Neural cell (in vitro differentiated cells): ENCODE results near the gene PRKCD. TPM values are rescaled to one million over a fixed set of nuclear protein-coding genes. Genes with fewer than 3 reads are reported as not detected.

Experiments
- H2AFZ ChIP-seq: fragments of 200-600, 300-800 bp; sonication (generic), shearing (Covaris generic); 2 replicates; pipeline ENCODE4 v1.6.0; 2014; ENCODE audit warnings: low read depth, mild to moderate bottlenecking, antibody characterized with exemption, low read length, moderate library complexity
- H3F3A ChIP-seq: fragments of 200-600 bp; shearing (Covaris generic); 2 replicates; pipeline ENCODE4 v1.6.1; 2016; ENCODE audit warnings: mild to moderate bottlenecking, moderate library complexity, mixed read lengths, antibody characterized with exemption, low read length; ENCODE audit not compliant: insufficient read depth, poor library complexity, severe bottlenecking
- H3K27ac ChIP-seq: fragments of 200-600, 300-800 bp; sonication (generic), shearing (Covaris generic); 2 replicates; pipeline ENCODE4 v1.5.1; 2014; ENCODE audit warnings: mild to moderate bottlenecking, low read length, moderate library complexity
- H3K27me3 ChIP-seq: fragments of 300-800, 200-600 bp; sonication (generic), shearing (Covaris generic); 2 replicates; pipeline ENCODE4 v1.6.0; 2014; ENCODE audit warnings: mild to moderate bottlenecking, low read depth, low read length, moderate library complexity; ENCODE audit not compliant: insufficient read depth
- H3K36me3 ChIP-seq: fragments of 300-800, 200-600 bp; sonication (generic), shearing (Covaris generic); 2 replicates; pipeline ENCODE4 v1.5.1; 2014; ENCODE audit warnings: mild to moderate bottlenecking, antibody characterized with exemption, low read length, moderate library complexity; ENCODE audit not compliant: insufficient read depth
- H3K4me2 ChIP-seq: fragments of 300-800, 200-600 bp; sonication (generic), shearing (Covaris generic); 2 replicates; pipeline ENCODE4 v1.6.0; 2014; ENCODE audit warnings: mild to moderate bottlenecking, low read length
- H3K4me3 ChIP-seq: fragments of 300-800, 200-600 bp; sonication (generic), shearing (Covaris generic); 2 replicates; pipeline ENCODE4 v1.5.1; 2014; ENCODE audit warnings: mild to moderate bottlenecking, low read length, moderate library complexity
- H3K79me2 ChIP-seq: fragments of 200-600 bp; shearing (Covaris generic); replicated peaks from 2 replicates; pipeline ENCODE4 v1.6.0; 2014; ENCODE audit warnings: mild to moderate bottlenecking, low read length, moderate library complexity; ENCODE audit not compliant: insufficient read depth
- H3K9ac ChIP-seq: fragments of 300-800, 200-600 bp; sonication (generic), shearing (Covaris generic); 2 replicates; pipeline ENCODE4 v1.6.1; 2016; ENCODE audit warnings: mild to moderate bottlenecking, low read length, mixed read lengths
- H3K9me2 ChIP-seq: fragments of 200-600 bp; shearing (Covaris generic); 2 replicates; pipeline ENCODE4 v1.6.1; 2016; ENCODE audit warnings: mild to moderate bottlenecking, low read length, mixed read lengths; ENCODE audit not compliant: insufficient read depth
- H3K9me3 ChIP-seq: fragments of 200-600, 300-800 bp; sonication (generic), shearing (Covaris generic); 2 replicates; pipeline ENCODE4 v1.6.1; 2016; ENCODE audit warnings: mild to moderate bottlenecking, mixed run types, low read length, moderate library complexity, mixed read lengths
- H4K20me1 ChIP-seq: fragments of 200-600 bp; shearing (Covaris generic); 2 replicates; pipeline ENCODE4 v1.6.1; 2016; ENCODE audit warnings: mild to moderate bottlenecking, mixed run types; ENCODE audit not compliant: insufficient read depth
- CTCF ChIP-seq: fragments of 450-650 bp; IDR thresholded peaks from 2 replicates; pipeline ENCODE4 v1.5.1; 2014; ENCODE audit warnings: antibody characterized with exemption, mild to moderate bottlenecking, moderate library complexity; ENCODE audit not compliant: poor library complexity, severe bottlenecking
- EP300 ChIP-seq: fragments of 450-650 bp; conservative IDR thresholded peaks from 2 replicates; pipeline ENCODE4 v1.6.1; 2014; ENCODE audit warnings: antibody characterized with exemption, mild to moderate bottlenecking, moderate library complexity; ENCODE audit not compliant: poor library complexity, severe bottlenecking
- EZH2 ChIP-seq: fragments of 200-600, 300-800 bp; shearing (Covaris generic), sonication (generic); IDR thresholded peaks from 2 replicates; pipeline ENCODE4 v1.6.1; 2014; ENCODE audit warnings: antibody characterized with exemption, low read length, borderline replicate concordance, mild to moderate bottlenecking; ENCODE audit not compliant: insufficient read depth, poor library complexity, severe bottlenecking
- MXI1 ChIP-seq: fragments of 450-650 bp; conservative IDR thresholded peaks from 2 replicates; pipeline ENCODE4 v1.6.1; 2014; ENCODE audit warnings: antibody characterized with exemption, mild to moderate bottlenecking; ENCODE audit not compliant: poor library complexity, severe bottlenecking
- RAD21 ChIP-seq: fragments of 450-650 bp; conservative IDR thresholded peaks from 2 replicates; pipeline ENCODE4 v1.6.1; 2014; ENCODE audit warnings: antibody characterized with exemption, mild to moderate bottlenecking, moderate library complexity
- SMC3 ChIP-seq: fragments of 450-650 bp; conservative IDR thresholded peaks from 2 replicates; pipeline ENCODE4 v1.6.1; 2014; ENCODE audit warnings: antibody characterized with exemption, mild to moderate bottlenecking, moderate library complexity; ENCODE audit not compliant: poor library complexity
- TAF1 ChIP-seq: IDR thresholded peaks from 2 replicates; pipeline ENCODE4 v1.6.1; 2012; ENCODE audit warnings: low read depth
- polyA plus RNA-seq: library from polyadenylated mRNA; depleted of rRNA; stranded (reverse); fragments of >200 nt; gene quantifications from 2 replicates; pipeline ENCODE4 v1.2.3, GENCODE V29; 2014
- TF ChIP-seq, protein P1 (sequence below): IDR thresholded peaks from 2 replicates; pipeline ENCODE4 v1.6.1; 2012; ENCODE audit warnings: borderline replicate concordance

Gene PRKCD
- polyA plus RNA-seq, 1 donor from 2014 or later = not detected

GRCh38 chr3:53145713-53146080 is 15.3 kb upstream of the PRKCD start:
- H3K9ac ChIP-seq = no peak overlapping the region
- H4K20me1 ChIP-seq = no peaks in the 10 kb centered on the region
- H3K9me2 ChIP-seq = no peaks in the 10 kb centered on the region
- H2AFZ ChIP-seq = no peak overlapping the region
- H3K36me3 ChIP-seq = no peaks in the 10 kb centered on the region
- no peaks in the 10 kb centered on the region for H3F3A ChIP-seq
- no peaks in the 10 kb centered on the region for H3K27me3 ChIP-seq
- no peak overlapping the region for H3K4me2 ChIP-seq
- TF ChIP-seq EZH2 (no peak), RAD21 (no peak), SMC3 (no peak), MXI1 (no peak), CTCF (no peak), EP300 (no peak)
- no peaks in the 10 kb centered on the region for H3K79me2 ChIP-seq
- H3K27ac ChIP-seq = no peak overlapping the region
- no peaks in the 10 kb centered on the region for H3K9me3 ChIP-seq
- H3K4me3 ChIP-seq = no peak overlapping the region

DNA sequence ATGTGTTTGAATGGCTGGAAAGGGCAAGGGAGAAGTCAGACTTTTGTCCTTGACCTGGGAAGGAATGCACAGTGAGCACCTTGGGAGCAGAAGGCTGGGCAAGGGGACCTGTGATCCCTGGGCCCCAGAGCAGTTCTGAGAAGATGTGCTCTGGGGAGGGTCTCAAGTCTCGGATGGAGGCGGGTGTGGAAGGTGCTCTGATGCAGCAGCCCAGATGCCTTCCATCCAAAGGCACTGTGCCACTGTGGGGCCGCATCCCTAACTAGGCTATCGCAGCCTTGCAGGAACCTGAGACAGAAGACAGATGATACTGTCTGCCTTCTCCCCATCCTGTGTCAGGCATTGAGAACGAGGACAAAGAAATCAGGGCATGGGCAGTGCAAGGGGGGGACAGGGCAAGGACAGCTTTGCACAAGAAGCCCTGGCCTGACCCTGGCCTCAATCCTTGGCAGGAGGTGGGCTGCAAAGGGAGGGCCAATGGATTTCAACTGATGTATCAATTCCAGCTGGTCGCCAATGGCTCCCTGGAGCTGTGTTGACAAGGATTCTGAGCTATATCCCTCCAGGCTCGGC is 14.6 kb upstream of the PRKCD start:
- Histone ChIP-seq H3K9ac (no peak overlapping the region), H3K79me2 (no peaks in the 10 kb centered on the region), H3K9me2 (no peaks in the 10 kb centered on the region), H4K20me1 (no peaks in the 10 kb centered on the region), H3K4me3 (no peak overlapping the region), H2AFZ (no peak overlapping the region), H3F3A (no peaks in the 10 kb centered on the region), H3K27ac (no peak overlapping the region), H3K9me3 (no peaks in the 10 kb centered on the region), H3K27me3 (no peaks in the 10 kb centered on the region), H3K4me2 (no peak overlapping the region), H3K36me3 (no peaks in the 10 kb centered on the region)
- TF ChIP-seq MXI1 (no peak), SMC3 (no peak), EP300 (no peak), CTCF (no peak), RAD21 (no peak), TAF1 (no peak), EZH2 (no peak)
- TF ChIP-seq, protein P1, sequence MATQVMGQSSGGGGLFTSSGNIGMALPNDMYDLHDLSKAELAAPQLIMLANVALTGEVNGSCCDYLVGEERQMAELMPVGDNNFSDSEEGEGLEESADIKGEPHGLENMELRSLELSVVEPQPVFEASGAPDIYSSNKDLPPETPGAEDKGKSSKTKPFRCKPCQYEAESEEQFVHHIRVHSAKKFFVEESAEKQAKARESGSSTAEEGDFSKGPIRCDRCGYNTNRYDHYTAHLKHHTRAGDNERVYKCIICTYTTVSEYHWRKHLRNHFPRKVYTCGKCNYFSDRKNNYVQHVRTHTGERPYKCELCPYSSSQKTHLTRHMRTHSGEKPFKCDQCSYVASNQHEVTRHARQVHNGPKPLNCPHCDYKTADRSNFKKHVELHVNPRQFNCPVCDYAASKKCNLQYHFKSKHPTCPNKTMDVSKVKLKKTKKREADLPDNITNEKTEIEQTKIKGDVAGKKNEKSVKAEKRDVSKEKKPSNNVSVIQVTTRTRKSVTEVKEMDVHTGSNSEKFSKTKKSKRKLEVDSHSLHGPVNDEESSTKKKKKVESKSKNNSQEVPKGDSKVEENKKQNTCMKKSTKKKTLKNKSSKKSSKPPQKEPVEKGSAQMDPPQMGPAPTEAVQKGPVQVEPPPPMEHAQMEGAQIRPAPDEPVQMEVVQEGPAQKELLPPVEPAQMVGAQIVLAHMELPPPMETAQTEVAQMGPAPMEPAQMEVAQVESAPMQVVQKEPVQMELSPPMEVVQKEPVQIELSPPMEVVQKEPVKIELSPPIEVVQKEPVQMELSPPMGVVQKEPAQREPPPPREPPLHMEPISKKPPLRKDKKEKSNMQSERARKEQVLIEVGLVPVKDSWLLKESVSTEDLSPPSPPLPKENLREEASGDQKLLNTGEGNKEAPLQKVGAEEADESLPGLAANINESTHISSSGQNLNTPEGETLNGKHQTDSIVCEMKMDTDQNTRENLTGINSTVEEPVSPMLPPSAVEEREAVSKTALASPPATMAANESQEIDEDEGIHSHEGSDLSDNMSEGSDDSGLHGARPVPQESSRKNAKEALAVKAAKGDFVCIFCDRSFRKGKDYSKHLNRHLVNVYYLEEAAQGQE = no peak
